Right ventricle myocardium superior (tissue), 1 donor: ENCODE results near the gene AGA. TPM values are rescaled to one million over a fixed set of nuclear protein-coding genes. Genes with fewer than 3 reads are reported as not detected.

Experiments used
- ATAC-seq: fragments of 200-7000 bp; cut with Tn5 transposase; one replicate; pipeline ENCODE4 v1.9.1; 2020; ENCODE audit warnings: mild to moderate bottlenecking; ENCODE audit not compliant: poor library complexity
- DNase-seq: peaks from one replicate; pipeline ENCODE4 v3.0.0-alpha.2; 2020
- intact Hi-C: fragments of 100-400 bp; cut with DNase I; formaldehyde crosslinking; loops from one replicate; pipeline ENCODE4 v1.11.2; 2022
- total RNA-seq: library from RNA; stranded (reverse); fragmentation: NEBNext Ultra II Directional; extraction: Animal tissue kit (Norgen Biotek cat#: 25700); gene quantifications from one replicate; pipeline ENCODE4 v1.2.1, GENCODE V29; 2021
- donor health status: DM: no; HTN: yes; CAD: no; lungs with severe emphysema.

Gene AGA
- total RNA-seq, 1 donor from 2014 or later = 9.3 TPM

GRCh38 chr4:177401658-177402273, 40.5 kb downstream of the AGA start:
- DNase-seq (no peak), ATAC-seq (no peak)
- intact Hi-C loops = no loop called here

GRCh38 chr4:177400030-177400429, 42.2 kb downstream of the AGA start:
- no peak for ATAC-seq
- no peak for DNase-seq
- intact Hi-C loops = no loop called here

GRCh38 chr4:177396352-177396751, 45.9 kb downstream of the AGA start:
- DNase-seq = no peak
- no peak for ATAC-seq
- intact Hi-C loops = no loop called here

GRCh38 chr4:177393236-177393635, 49.0 kb downstream of the AGA start:
- intact Hi-C loops = no loop called here
- no peak for DNase-seq
- ATAC-seq = no peak

GRCh38 chr4:177391953-177392352, 50.3 kb downstream of the AGA start:
- DNase-seq = no peak
- intact Hi-C loops = no loop called here
- no peak for ATAC-seq

GRCh38 chr4:177391287-177391686, 51.0 kb downstream of the AGA start:
- ATAC-seq = no peak
- intact Hi-C loops = no loop called here
- DNase-seq = no peak

- no peak for ATAC-seq
- DNase-seq = no peak
- intact Hi-C loops = no loop called here
These were observed 55.9 kb downstream of the AGA start for GRCh38 chr4:177386278-177386815.

GRCh38 chr4:177385576-177386277, 56.5 kb downstream of the AGA start:
- intact Hi-C loops = no loop called here
- no peak for ATAC-seq

GRCh38 chr4:177384856-177385397, 57.3 kb downstream of the AGA start:
- ATAC-seq (no peak), DNase-seq (no peak)
- intact Hi-C loops = no loop called here

More at GRCh38 chr4:177385576-177386277, 56.5 kb downstream of the AGA start:
- no peak for DNase-seq

GRCh38 chr4:177381762-177382310, 60.4 kb downstream of the AGA start:
- DNase-seq = no peak
- intact Hi-C loops = no loop called here
- ATAC-seq = no peak

Other genes with a start within 250 kb of the AGA start
- gene NEIL3, start 132.6 kb downstream of the AGA start, total RNA-seq = not detected